Measurements from ENCODE around the gene FAM24A.

GRCh38 chr10:122915700-122916099 is 5.3 kb downstream of the FAM24A start:
- TF ChIP-seq CEBPB (IDR thresholded peaks at IDR 0.05) (no peak), CREB1 (IDR thresholded peaks at IDR 0.05; ENCODE audit: low read depth) (no peak), EP300 (IDR thresholded peaks at IDR 0.05; ENCODE audit: borderline replicate concordance) (no peak), RAD21 (IDR thresholded peaks at IDR 0.05; ENCODE audit: low read depth) (no peak), NFIC (IDR thresholded peaks at IDR 0.05) (no peak), TAF1 (IDR thresholded peaks at IDR 0.05; ENCODE audit: low read depth) (no peak), MAX (IDR thresholded peaks at IDR 0.05) (no peak), FOXM1 (IDR thresholded peaks at IDR 0.05; ENCODE audit: borderline replicate concordance, low read depth) (no peak), EGR1 (IDR thresholded peaks at IDR 0.05) (no peak)
- TF ChIP-seq, protein P1, sequence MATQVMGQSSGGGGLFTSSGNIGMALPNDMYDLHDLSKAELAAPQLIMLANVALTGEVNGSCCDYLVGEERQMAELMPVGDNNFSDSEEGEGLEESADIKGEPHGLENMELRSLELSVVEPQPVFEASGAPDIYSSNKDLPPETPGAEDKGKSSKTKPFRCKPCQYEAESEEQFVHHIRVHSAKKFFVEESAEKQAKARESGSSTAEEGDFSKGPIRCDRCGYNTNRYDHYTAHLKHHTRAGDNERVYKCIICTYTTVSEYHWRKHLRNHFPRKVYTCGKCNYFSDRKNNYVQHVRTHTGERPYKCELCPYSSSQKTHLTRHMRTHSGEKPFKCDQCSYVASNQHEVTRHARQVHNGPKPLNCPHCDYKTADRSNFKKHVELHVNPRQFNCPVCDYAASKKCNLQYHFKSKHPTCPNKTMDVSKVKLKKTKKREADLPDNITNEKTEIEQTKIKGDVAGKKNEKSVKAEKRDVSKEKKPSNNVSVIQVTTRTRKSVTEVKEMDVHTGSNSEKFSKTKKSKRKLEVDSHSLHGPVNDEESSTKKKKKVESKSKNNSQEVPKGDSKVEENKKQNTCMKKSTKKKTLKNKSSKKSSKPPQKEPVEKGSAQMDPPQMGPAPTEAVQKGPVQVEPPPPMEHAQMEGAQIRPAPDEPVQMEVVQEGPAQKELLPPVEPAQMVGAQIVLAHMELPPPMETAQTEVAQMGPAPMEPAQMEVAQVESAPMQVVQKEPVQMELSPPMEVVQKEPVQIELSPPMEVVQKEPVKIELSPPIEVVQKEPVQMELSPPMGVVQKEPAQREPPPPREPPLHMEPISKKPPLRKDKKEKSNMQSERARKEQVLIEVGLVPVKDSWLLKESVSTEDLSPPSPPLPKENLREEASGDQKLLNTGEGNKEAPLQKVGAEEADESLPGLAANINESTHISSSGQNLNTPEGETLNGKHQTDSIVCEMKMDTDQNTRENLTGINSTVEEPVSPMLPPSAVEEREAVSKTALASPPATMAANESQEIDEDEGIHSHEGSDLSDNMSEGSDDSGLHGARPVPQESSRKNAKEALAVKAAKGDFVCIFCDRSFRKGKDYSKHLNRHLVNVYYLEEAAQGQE (IDR thresholded peaks at IDR 0.05; ENCODE audit: low read depth) = no peak

Data from Ishikawa (cell line).